Ishikawa (cell line): ENCODE measurements around the gene NBEAL1.
A peak's percentile ranks its signal among the peaks of the same experiment; 100 is the strongest.

Source experiments
- CEBPB ChIP-seq: IDR thresholded peaks from 2 replicates; pipeline ENCODE4 v1.6.1; 2012
- CREB1 ChIP-seq: IDR thresholded peaks from 2 replicates; pipeline ENCODE4 v1.6.1; 2012; ENCODE audit warnings: low read depth
- EP300 ChIP-seq: IDR thresholded peaks from 2 replicates; pipeline ENCODE4 v1.6.1; 2012; ENCODE audit warnings: borderline replicate concordance
- FOXM1 ChIP-seq: IDR thresholded peaks from 2 replicates; pipeline ENCODE4 v1.6.1; 2012; ENCODE audit warnings: low read depth, borderline replicate concordance
- MAX ChIP-seq: IDR thresholded peaks from 2 replicates; pipeline ENCODE4 v1.6.1; 2012
- NFIC ChIP-seq: IDR thresholded peaks from 2 replicates; pipeline ENCODE4 v1.6.1; 2012
- RAD21 ChIP-seq: IDR thresholded peaks from 2 replicates; pipeline ENCODE4 v1.6.1; 2012; ENCODE audit warnings: low read depth
- REST ChIP-seq: IDR thresholded peaks from 2 replicates; pipeline ENCODE4 v1.6.1; 2012; ENCODE audit warnings: low read depth, mild to moderate bottlenecking
- TAF1 ChIP-seq: IDR thresholded peaks from 2 replicates; pipeline ENCODE4 v1.6.1; 2012; ENCODE audit warnings: low read depth, mild to moderate bottlenecking
- TEAD4 ChIP-seq: IDR thresholded peaks from 2 replicates; pipeline ENCODE4 v1.6.1; 2012
- YY1 ChIP-seq: IDR thresholded peaks from 2 replicates; pipeline ENCODE4 v1.6.1; 2012; ENCODE audit warnings: low read depth
- ZBTB7A ChIP-seq: IDR thresholded peaks from 2 replicates; pipeline ENCODE4 v1.6.1; 2012; ENCODE audit warnings: low read depth

GRCh38 chr2:203061346-203061745 lies 46.7 kb downstream of the NBEAL1 start:
- no peak for TF ChIP-seq MAX
- TF ChIP-seq FOXM1, result no peak
- TF ChIP-seq RAD21, result no peak
- TF ChIP-seq EP300, result no peak
- no peak for TF ChIP-seq REST
- TF ChIP-seq CEBPB, result no peak
- no peak for TF ChIP-seq ZBTB7A
- no peak for TF ChIP-seq TAF1
- TF ChIP-seq TEAD4, result peak; percentile 50
- TF ChIP-seq CREB1, result no peak
- TF ChIP-seq NFIC, result no peak
- no peak for TF ChIP-seq YY1
